PC-3 (cell line): ENCODE measurements around the gene SMC6. TPM values are rescaled to one million over a fixed set of nuclear protein-coding genes. Genes with fewer than 3 reads are reported as not detected.

Source experiments
- ATAC-seq: fragments of 200-7000 bp; cut with Tn5 transposase; 2 replicates; pipeline ENCODE4 v1.9.1; 2020; ENCODE audit warnings: mild to moderate bottlenecking, moderate library complexity
- BruUV-seq: library from RNA; stranded (reverse); fragments of 400-500 nt; replicated peaks from 2 replicates; lab custom pipeline; 2021; lab: Mats Ljungman, UMichigan
- CTCF ChIA-PET: fragments of 300-600 bp; sonication (Branson Sonifier 250); formaldehyde crosslinking; loops from one replicate; lab custom pipeline; 2022; ENCODE audit warnings: antibody characterized with exemption; lab: Charles Lee
- POLR2A ChIA-PET: fragments of 300-600 bp; sonication (Branson Sonifier 250); formaldehyde crosslinking; loops from one replicate; lab custom pipeline; 2022; ENCODE audit warnings: antibody characterized with exemption; ENCODE audit not compliant: unreplicated experiment; lab: Charles Lee
- DNase-seq: peaks from one replicate; pipeline ENCODE4 v3.0.0-alpha.2; 2015
- H2AFZ ChIP-seq: fragments of 300-600 bp; sonication (generic); 2 replicates; pipeline ENCODE4 v1.6.0; 2016; ENCODE audit warnings: antibody characterized with exemption, low read length
- H3F3A ChIP-seq: fragments of 300-600 bp; sonication (generic); one replicate; pipeline ENCODE4 v1.6.0; 2017; ENCODE audit warnings: antibody characterized with exemption, low read length, control low read depth, mild to moderate bottlenecking; ENCODE audit not compliant: unreplicated experiment
- H3K27ac ChIP-seq: fragments of 300-600 bp; sonication (generic); 2 replicates; pipeline ENCODE4 v1.5.1; 2016; ENCODE audit warnings: mild to moderate bottlenecking, low read length
- H3K27me3 ChIP-seq: fragments of 300-600 bp; sonication (generic); 2 replicates; pipeline ENCODE4 v1.6.1; 2016; ENCODE audit warnings: low read length, mixed read lengths
- H3K36me3 ChIP-seq: fragments of 300-600 bp; sonication (generic); 2 replicates; pipeline ENCODE4 v1.6.1; 2016; ENCODE audit warnings: low read depth, mixed run types, low read length, mixed read lengths
- H3K4me1 ChIP-seq: fragments of 300-600 bp; sonication (generic); 2 replicates; pipeline ENCODE4 v1.5.1; 2016; ENCODE audit warnings: low read length; ENCODE audit not compliant: insufficient read depth
- H3K4me2 ChIP-seq: fragments of 300-600 bp; sonication (generic); 2 replicates; pipeline ENCODE4 v1.6.0; 2016; ENCODE audit warnings: low read length
- H3K4me3 ChIP-seq: fragments of 300-600 bp; sonication (generic); 2 replicates; pipeline ENCODE4 v1.5.1; 2016; ENCODE audit warnings: mild to moderate bottlenecking, low read length, mixed read lengths
- H3K79me2 ChIP-seq: fragments of 300-600 bp; sonication (generic); 2 replicates; pipeline ENCODE4 v1.6.1; 2017; ENCODE audit warnings: low read length, mixed read lengths
- H3K9ac ChIP-seq: fragments of 300-600 bp; sonication (generic); 2 replicates; pipeline ENCODE4 v1.6.0; 2016; ENCODE audit warnings: mild to moderate bottlenecking, low read length
- H3K9me2 ChIP-seq: fragments of 300-600 bp; sonication (generic); replicated peaks from 2 replicates; pipeline ENCODE4 v1.6.1; 2016; ENCODE audit warnings: mixed run types, low read length, mixed read lengths
- H3K9me3 ChIP-seq: fragments of 300-600 bp; sonication (generic); 2 replicates; pipeline ENCODE4 v1.6.1; 2016; ENCODE audit warnings: low read length, mixed read lengths
- H4K20me1 ChIP-seq: fragments of 300-600 bp; sonication (generic); 2 replicates; pipeline ENCODE4 v1.6.1; 2016; ENCODE audit warnings: low read length, mixed read lengths
- CTCF ChIP-seq: fragments of 300-600 bp; sonication (generic); conservative IDR thresholded peaks from 2 replicates; pipeline ENCODE4 v1.5.1; 2017; ENCODE audit warnings: antibody characterized with exemption, low read depth, mild to moderate bottlenecking, low read length
- EZH2 ChIP-seq: fragments of 300-600 bp; sonication (generic); IDR thresholded peaks from one replicate; pipeline ENCODE4 v1.6.1; 2017; ENCODE audit warnings: antibody characterized with exemption, mild to moderate bottlenecking, low read length; ENCODE audit not compliant: unreplicated experiment
- EZH2phosphoT487 ChIP-seq: fragments of 300-600 bp; sonication (generic); IDR thresholded peaks from 2 replicates; pipeline ENCODE4 v1.6.1; 2018; ENCODE audit warnings: mild to moderate bottlenecking, antibody characterized with exemption, low read length, borderline replicate concordance
- intact Hi-C: fragments of 100-400 bp; cut with micrococcal nuclease; formaldehyde crosslinking; loops from 2 replicates; pipeline ENCODE4 v1.9.0; 2023
- total RNA-seq: library from RNA; depleted of rRNA; stranded (reverse); fragments of >200 nt; gene quantifications from 2 replicates; pipeline ENCODE4 v1.2.3, GENCODE V29; 2014

Gene SMC6
- total RNA-seq, 1 experiment from 2014 or later = 15.6 TPM

- Histone ChIP-seq H2AFZ (no peak overlapping the region), H3K36me3 (no peaks in the 10 kb centered on the region; the same call in 1 of the 2 replicates), H3K4me2 (no peak overlapping the region), H3K4me3 (no peak overlapping the region), H3K9me3 (no peaks in the 10 kb centered on the region), H3K27me3 (no peaks in the 10 kb centered on the region), H3K9me2 (no peaks in the 10 kb centered on the region), H3F3A (no peaks in the 10 kb centered on the region), H3K79me2 (no peaks in the 10 kb centered on the region), H3K4me1 (no peaks in the 10 kb centered on the region), H3K9ac (no peak overlapping the region), H4K20me1 (no peaks in the 10 kb centered on the region), H3K27ac (no peak overlapping the region)
- CTCF ChIA-PET = no interaction called here
- intact Hi-C loops = no loop called here
- ATAC-seq (no peak), DNase-seq (no peak)
- POLR2A ChIA-PET = no interaction called here
- TF ChIP-seq EZH2phosphoT487 (no peak), CTCF (no peak), EZH2 (no peak)
- no TSS peak for BruUV-seq
Observed at GRCh38 chr2:17657759-17658158, 95.9 kb downstream of the SMC6 start.

GRCh38 chr2:17652681-17653394 is 100.8 kb downstream of the SMC6 start:
- Histone ChIP-seq H3F3A (no peaks in the 10 kb centered on the region), H3K9me2 (no peaks in the 10 kb centered on the region), H3K27ac (no peak overlapping the region), H3K4me1 (no peaks in the 10 kb centered on the region), H3K79me2 (no peaks in the 10 kb centered on the region), H3K36me3 (no peaks in the 10 kb centered on the region), H2AFZ (no peak overlapping the region), H3K4me3 (no peak overlapping the region), H4K20me1 (no peaks in the 10 kb centered on the region), H3K9me3 (no peaks in the 10 kb centered on the region), H3K9ac (no peak overlapping the region), H3K4me2 (no peak overlapping the region), H3K27me3 (no peaks in the 10 kb centered on the region)
- CTCF ChIA-PET = no interaction called here
- DNase-seq (no peak), ATAC-seq (no peak)
- POLR2A ChIA-PET = no interaction called here
- intact Hi-C loops = no loop called here
- BruUV-seq = no TSS peak
- TF ChIP-seq EZH2 (no peak), EZH2phosphoT487 (no peak), CTCF (no peak)

- Histone ChIP-seq H3K79me2 (no peaks in the 10 kb centered on the region), H3K27me3 (no peaks in the 10 kb centered on the region), H3K9me3 (no peaks in the 10 kb centered on the region), H3K27ac (no peak overlapping the region), H3F3A (no peaks in the 10 kb centered on the region), H3K9me2 (no peaks in the 10 kb centered on the region), H3K4me1 (peaks cover 8% of the 10 kb centered on the region), H4K20me1 (no peaks in the 10 kb centered on the region), H3K4me2 (no peak overlapping the region), H2AFZ (no peak overlapping the region), H3K9ac (no peak overlapping the region), H3K36me3 (no peaks in the 10 kb centered on the region), H3K4me3 (no peak overlapping the region)
- BruUV-seq = no TSS peak
- ATAC-seq (no peak), DNase-seq (no peak)
- TF ChIP-seq EZH2phosphoT487 (no peak), EZH2 (no peak)
- CTCF ChIA-PET = no interaction called here
- intact Hi-C loops = no loop called here
- POLR2A ChIA-PET = no interaction called here
Observed at GRCh38 chr2:17649026-17649425, 104.6 kb downstream of the SMC6 start.
